Suprapubic skin (tissue), 4 donors: ENCODE results near the gene PTPN14. TPM values are rescaled to one million over a fixed set of nuclear protein-coding genes. Genes with fewer than 3 reads are reported as not detected.

Source experiments
- DNase-seq, 2 donors: peaks; one replicate each; pipeline ENCODE4 v3.0.0-alpha.2; 2019; ENCODE audit warnings: low spot score in 2 of 2
- H3K27ac ChIP-seq: fragments of 200-600 bp; sonication (generic); one replicate; pipeline ENCODE4 v1.5.1; 2019
- H3K27me3 ChIP-seq: fragments of 200-600 bp; sonication (generic); one replicate; pipeline ENCODE4 v1.5.1; 2019
- H3K36me3 ChIP-seq: fragments of 200-600 bp; sonication (generic); one replicate; pipeline ENCODE4 v1.5.1; 2019
- H3K4me1 ChIP-seq: fragments of 200-600 bp; sonication (generic); one replicate; pipeline ENCODE4 v1.5.1; 2019
- H3K4me3 ChIP-seq: fragments of 200-600 bp; sonication (generic); one replicate; pipeline ENCODE4 v1.5.1; 2019; ENCODE audit warnings: mild to moderate bottlenecking
- H3K9me3 ChIP-seq: fragments of 200-600 bp; sonication (generic); one replicate; pipeline ENCODE4 v1.5.1; 2019
- EP300 ChIP-seq: sonication (generic); formaldehyde crosslinking; IDR thresholded peaks from one replicate; pipeline ENCODE4 v1.6.1; 2017; ENCODE audit warnings: antibody characterized with exemption
- POLR2A ChIP-seq, 2 donors: fragments of 450-650 bp; IDR thresholded peaks; one replicate each; pipeline ENCODE4 v1.6.1; 2017; ENCODE audit warnings: antibody characterized with exemption in 2 of 2, mild to moderate bottlenecking in 2 of 2, moderate library complexity in 2 of 2
- POLR2AphosphoS5 ChIP-seq, 3 donors: sonication (generic); formaldehyde crosslinking; IDR thresholded peaks; one replicate each; pipeline ENCODE4 v1.6.1; 2017; ENCODE audit warnings: antibody characterized with exemption in 3 of 3
- WGBS: methylation state at CpG from one replicate; pipeline ENCODE4 v1.1.5; 2018; 5-methylcytosine and 5-hydroxymethylcytosine counted together
- total RNA-seq, 4 donors: library from RNA; depleted of rRNA; stranded (reverse); fragments of >200 nt; gene quantifications; one replicate each; pipeline ENCODE4 v1.1.0, GENCODE V29; 2016
- TF ChIP-seq, protein P1 (sequence below), 2 donors: fragments of 200-600 bp in 1 of 2; fragments of 450-650 bp in 1 of 2; sonication (generic) in 1 of 2; IDR thresholded peaks; one replicate each; pipeline ENCODE4 v1.5.1; 2016 to 2019; ENCODE audit warnings: antibody characterized with exemption in 2 of 2, mild to moderate bottlenecking in 1 of 2, moderate library complexity in 1 of 2

Gene PTPN14
- total RNA-seq, 4 donors from 2014 or later, result 67.9 to 159 (median 96.4) TPM

DNA sequence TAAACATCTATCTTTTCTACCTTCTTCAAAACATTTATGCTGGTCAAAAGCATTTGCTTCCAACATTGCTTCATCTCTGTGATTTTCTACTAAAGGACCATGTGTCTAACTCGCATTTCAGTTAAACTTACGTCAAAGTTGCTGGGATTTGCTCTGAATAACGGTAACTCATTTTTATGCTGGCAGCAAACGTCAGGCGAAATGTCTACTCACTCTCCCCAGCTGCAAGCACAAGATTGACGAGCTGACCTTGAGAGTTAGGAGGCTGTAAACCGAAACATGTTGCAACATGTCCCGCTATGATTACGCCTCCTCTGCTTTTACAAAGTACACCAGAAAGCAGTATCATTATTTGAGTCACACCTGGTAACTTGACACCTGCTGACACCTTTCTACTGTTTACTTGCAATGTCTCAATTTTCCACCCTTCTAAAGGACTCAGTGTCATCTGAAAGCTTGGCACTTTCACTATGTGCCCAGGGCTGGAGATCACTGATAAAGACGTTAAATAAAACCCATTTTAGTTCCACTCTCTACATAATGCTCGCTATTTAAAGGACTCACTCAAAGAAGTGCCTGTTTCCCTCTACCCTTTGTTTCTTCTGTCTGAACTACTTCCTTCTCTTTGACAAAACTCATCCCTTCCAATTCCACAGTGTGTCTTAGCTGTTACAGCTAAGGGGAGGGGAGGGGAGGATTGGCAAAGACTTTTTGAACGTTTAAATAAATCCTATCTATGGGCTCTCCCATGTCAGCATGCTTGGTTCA is 111.9 kb downstream of the PTPN14 start:
- no peak for DNase-seq
- Histone ChIP-seq H3K4me1 (peaks cover 35% of the 10 kb centered on the region), H3K27ac (peak overlapping the region; percentile 83), H3K4me3 (peak overlapping the region; percentile 1), H3K27me3 (no peaks in the 10 kb centered on the region), H3K36me3 (no peaks in the 10 kb centered on the region), H3K9me3 (no peaks in the 10 kb centered on the region)
- WGBS, result 36% methylated on average over 12 of the region's 12 CpGs
- TF ChIP-seq POLR2A (IDR thresholded peaks at IDR 0.05) (no peak), POLR2AphosphoS5 (IDR thresholded peaks at IDR 0.05) (peak; percentile 5 to 85 (median 69))

DNA sequence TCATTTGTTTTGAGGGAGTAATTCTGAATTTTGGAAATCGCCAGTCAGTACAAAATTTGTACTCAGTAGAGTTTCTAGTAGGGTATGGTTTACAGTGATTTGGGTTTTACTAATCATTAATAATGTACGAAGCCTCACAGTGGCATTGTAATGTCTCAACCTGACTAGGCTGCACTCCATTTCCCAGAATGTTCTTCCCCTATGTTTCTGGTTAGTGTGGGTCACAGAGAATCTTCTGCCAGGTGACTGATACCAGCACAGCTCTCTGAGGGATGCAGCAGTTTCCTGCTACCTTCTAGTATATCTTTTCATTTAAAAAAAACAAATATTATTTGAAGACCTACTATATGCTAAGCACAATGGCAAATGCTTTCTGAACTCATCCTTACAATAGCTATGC is 112.9 kb downstream of the PTPN14 start:
- Histone ChIP-seq H3K9me3 (no peaks in the 10 kb centered on the region), H3K4me3 (no peak overlapping the region), H3K36me3 (no peaks in the 10 kb centered on the region), H3K27ac (no peak overlapping the region), H3K4me1 (peaks cover 28% of the 10 kb centered on the region), H3K27me3 (no peaks in the 10 kb centered on the region)
- TF ChIP-seq, protein P1, sequence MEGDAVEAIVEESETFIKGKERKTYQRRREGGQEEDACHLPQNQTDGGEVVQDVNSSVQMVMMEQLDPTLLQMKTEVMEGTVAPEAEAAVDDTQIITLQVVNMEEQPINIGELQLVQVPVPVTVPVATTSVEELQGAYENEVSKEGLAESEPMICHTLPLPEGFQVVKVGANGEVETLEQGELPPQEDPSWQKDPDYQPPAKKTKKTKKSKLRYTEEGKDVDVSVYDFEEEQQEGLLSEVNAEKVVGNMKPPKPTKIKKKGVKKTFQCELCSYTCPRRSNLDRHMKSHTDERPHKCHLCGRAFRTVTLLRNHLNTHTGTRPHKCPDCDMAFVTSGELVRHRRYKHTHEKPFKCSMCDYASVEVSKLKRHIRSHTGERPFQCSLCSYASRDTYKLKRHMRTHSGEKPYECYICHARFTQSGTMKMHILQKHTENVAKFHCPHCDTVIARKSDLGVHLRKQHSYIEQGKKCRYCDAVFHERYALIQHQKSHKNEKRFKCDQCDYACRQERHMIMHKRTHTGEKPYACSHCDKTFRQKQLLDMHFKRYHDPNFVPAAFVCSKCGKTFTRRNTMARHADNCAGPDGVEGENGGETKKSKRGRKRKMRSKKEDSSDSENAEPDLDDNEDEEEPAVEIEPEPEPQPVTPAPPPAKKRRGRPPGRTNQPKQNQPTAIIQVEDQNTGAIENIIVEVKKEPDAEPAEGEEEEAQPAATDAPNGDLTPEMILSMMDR (IDR thresholded peaks at IDR 0.05), result no peak
- TF ChIP-seq POLR2A (IDR thresholded peaks at IDR 0.05), result no peak
- TF ChIP-seq EP300, result no peak
- no peak for TF ChIP-seq POLR2AphosphoS5 (IDR thresholded peaks at IDR 0.05)
- no peak for DNase-seq
- 81% methylated on average over 2 of the region's 2 CpGs for WGBS

DNA sequence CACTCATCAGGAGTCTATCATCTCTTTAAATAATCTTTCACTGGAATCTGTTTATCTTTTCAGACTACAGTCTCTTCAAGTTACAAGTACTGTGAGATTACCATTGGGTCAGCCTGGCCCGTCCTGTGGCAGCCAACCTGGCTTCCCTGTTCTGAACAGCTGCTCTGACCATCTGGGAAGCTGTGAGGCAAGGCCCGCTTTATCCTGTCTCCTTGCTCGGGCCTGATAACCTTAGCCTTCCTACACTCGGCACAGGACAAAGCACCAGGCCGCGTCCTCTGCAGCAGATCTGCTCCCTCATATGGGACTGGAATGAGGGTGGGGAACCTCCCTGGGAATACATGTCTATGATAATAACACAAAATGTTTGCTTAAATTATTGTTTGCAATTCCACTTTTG is 113.3 kb downstream of the PTPN14 start:
- TF ChIP-seq POLR2AphosphoS5 (IDR thresholded peaks at IDR 0.05) (no peak), POLR2A (IDR thresholded peaks at IDR 0.05) (no peak), EP300 (no peak)
- TF ChIP-seq, protein P1 (IDR thresholded peaks at IDR 0.05), result no peak
- no peaks in the 10 kb centered on the region for H3K27me3 ChIP-seq
- peaks cover 28% of the 10 kb centered on the region for H3K4me1 ChIP-seq
- 84% methylated on average over 6 of the region's 6 CpGs for WGBS
- no peak for DNase-seq
- H3K36me3 ChIP-seq, result no peaks in the 10 kb centered on the region
- H3K27ac ChIP-seq, result no peak overlapping the region
- H3K9me3 ChIP-seq, result no peaks in the 10 kb centered on the region
- no peak overlapping the region for H3K4me3 ChIP-seq

GRCh38 chr1:214435867-214436266 is 115.5 kb downstream of the PTPN14 start:
- no peak overlapping the region for H3K4me3 ChIP-seq
- WGBS, result 92% methylated on average over 4 of the region's 4 CpGs
- no peak for DNase-seq
- H3K27ac ChIP-seq, result no peak overlapping the region
- no peaks in the 10 kb centered on the region for H3K27me3 ChIP-seq
- TF ChIP-seq POLR2AphosphoS5 (IDR thresholded peaks at IDR 0.05), result no peak
- TF ChIP-seq, protein P1 (IDR thresholded peaks at IDR 0.05), result no peak
- no peak for TF ChIP-seq EP300
- TF ChIP-seq POLR2A (IDR thresholded peaks at IDR 0.05), result no peak
- no peaks in the 10 kb centered on the region for H3K36me3 ChIP-seq
- no peaks in the 10 kb centered on the region for H3K9me3 ChIP-seq
- H3K4me1 ChIP-seq, result peaks cover 25% of the 10 kb centered on the region

GRCh38 chr1:214432245-214432644 is 119.2 kb downstream of the PTPN14 start:
- H3K4me3 ChIP-seq, result no peak overlapping the region
- H3K27me3 ChIP-seq, result no peaks in the 10 kb centered on the region
- H3K9me3 ChIP-seq, result no peaks in the 10 kb centered on the region
- H3K27ac ChIP-seq, result no peak overlapping the region
- H3K36me3 ChIP-seq, result no peaks in the 10 kb centered on the region
- WGBS, result 75% methylated on average over 1 of the region's 1 CpG
- H3K4me1 ChIP-seq, result peaks cover 7% of the 10 kb centered on the region
- TF ChIP-seq POLR2A (IDR thresholded peaks at IDR 0.05) (no peak), EP300 (no peak), POLR2AphosphoS5 (IDR thresholded peaks at IDR 0.05) (no peak)
- TF ChIP-seq, protein P1 (IDR thresholded peaks at IDR 0.05), result no peak
- no peak for DNase-seq
